GM19193 (cell line): ENCODE measurements around the gene AUTS2.

Experiments used
- POLR2A ChIP-seq: IDR thresholded peaks from 4 replicates; pipeline ENCODE4 v1.6.1; 2011; ENCODE audit not compliant: insufficient read depth, insufficient read length; ENCODE audit errors: extremely low read depth

AUTS2 gene

DNA sequence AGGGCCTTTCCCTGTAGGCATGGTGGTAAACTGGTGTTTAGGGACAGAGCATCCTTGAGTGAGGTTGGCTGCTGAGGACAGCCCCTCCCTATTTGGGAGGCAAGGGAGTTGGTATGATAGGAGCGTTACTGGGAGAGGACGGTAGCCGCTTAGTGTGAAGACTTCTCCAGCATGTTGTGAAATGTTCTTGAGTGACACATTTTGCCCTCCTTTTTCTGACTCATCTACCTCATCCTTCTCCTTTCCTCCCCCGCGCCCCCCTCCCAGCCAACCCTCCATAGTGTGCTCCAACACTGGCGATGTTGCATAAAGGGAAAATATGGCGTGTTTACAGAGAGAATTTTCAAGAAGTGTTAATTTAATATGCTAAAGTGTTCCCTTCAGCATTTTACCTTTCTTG, 888.7 kb downstream of the AUTS2 start:
- no peak for TF ChIP-seq POLR2A

DNA sequence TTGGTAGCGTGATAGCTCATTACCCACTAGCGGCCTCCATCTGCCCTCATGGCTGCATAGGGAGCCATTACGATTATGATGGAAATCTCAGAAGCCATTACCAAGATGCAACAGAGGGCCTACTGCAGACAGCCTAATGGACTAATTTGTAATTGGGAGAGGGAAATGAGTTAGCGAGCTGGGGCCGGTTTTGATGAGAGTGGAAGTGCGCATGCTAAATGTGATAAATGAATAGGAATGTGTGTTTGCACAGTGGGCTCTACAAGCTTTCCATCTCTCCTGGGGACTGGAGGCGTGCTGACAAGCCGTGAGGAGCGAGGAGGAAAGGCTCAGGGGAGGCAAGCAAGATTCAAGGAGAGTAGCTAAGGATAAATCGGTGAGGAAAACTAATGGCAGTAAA, 889.2 kb downstream of the AUTS2 start:
- no peak for TF ChIP-seq POLR2A

DNA sequence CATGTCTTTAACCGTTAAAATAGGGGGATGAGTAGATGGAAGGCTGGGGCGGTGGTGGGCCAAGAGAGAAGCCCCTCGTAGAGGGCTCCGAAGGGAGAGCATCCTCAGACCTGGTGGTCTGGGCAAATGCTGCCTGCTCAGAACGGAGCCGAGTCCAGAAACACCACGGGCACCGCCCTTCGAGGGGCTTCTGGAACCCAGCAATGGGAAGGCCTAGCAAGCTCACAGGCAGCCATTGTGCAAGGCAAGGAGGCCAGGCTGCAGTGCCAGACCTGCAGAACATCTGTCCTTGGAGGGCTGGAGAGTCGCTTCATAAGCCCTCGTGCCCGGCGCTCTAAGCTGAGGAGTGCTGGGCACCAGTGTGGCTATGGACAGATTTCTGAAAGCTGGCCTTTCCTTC, 889.6 kb downstream of the AUTS2 start:
- TF ChIP-seq POLR2A: no peak

DNA sequence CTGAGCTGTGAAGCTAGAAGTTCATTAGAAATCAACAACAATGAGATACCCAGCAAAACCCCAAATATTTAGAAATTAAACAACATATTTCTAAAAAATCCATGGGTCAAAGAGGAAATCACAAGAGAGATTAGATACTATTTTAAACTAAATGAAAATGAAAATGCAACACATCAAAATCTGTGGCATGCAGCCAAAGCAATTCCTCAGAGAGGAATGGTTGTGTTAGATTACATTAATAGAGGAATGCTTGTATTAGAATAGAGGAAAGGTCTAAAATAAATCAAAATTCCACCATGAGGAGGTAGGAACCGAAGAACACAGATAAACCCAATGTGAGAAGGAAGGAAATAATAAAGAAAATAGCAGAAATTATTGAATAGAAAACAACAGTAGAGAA, 891.5 kb downstream of the AUTS2 start:
- no peak for TF ChIP-seq POLR2A

DNA sequence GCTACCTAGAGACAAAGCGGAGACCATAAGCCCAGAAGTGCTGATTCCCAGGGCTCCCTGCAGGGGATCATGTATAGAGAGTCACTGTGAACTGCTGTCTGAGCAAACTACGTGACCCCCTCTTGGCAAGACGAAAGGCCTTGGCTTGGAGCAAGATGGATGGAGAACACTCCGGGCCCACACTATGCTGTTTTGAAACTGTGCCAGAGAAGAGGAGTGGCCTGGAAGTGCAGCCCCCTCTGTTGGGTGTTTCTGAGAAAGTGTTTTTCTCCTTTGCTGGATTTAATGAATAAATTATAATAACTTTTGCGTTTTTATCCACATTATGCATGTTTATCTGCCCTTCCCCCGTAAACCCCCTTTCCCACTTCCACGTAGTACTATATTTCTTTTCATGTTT, 894.4 kb downstream of the AUTS2 start:
- TF ChIP-seq POLR2A: no peak

DNA sequence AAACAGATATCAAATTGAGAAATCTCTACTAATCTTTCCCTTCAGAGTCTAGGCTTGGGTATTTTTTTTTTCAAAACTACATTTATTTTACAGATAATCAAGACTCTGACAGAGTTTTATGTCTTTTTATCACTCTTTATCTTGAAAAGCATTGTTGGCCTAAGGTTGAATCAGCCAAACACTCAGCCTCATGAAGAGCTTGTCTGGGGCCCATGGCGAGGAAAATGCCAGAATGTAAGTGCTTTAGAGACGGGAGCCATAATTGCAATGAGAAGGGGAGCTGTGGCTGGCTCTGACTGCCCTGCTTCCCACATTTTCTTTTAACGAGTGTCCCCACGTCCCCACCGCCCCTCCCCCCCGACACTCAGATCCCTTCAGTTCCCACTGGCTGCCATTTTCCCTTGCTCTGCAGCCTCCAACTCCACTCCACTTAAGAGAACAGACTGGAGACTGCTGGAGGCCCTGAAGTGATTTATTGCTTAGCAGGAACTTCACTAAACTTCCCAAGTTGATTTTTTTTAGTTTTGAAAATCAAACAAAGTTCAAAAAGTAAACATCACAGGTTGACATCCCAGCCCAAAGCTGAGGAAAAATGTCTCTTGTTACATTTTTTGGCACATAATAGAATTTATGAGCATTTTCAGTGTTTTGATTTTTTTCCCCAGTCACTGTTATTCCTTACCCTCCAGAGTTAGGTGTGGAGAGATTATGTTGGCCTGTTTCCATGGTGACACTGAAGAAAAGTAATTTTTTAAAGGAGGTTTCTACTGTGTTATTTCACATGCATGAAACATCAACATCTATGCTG, 896.2 kb downstream of the AUTS2 start:
- no peak for TF ChIP-seq POLR2A

DNA sequence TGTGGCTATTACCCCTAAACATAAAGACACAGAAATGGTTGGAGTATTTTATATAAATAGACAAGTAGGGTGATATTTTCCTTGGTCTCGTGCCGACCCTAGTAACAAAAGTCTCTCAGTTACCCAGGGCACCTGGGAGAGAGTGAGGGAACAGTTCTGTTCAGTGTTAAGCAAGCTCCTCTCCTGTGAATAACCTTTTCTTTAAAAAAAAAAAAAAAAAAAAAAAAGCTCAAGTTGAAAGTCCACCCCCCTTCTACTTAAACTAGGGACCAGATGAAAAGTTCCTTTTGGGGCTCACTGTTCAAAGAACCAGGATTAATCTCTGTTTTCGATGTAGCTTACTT, 896.7 kb downstream of the AUTS2 start:
- TF ChIP-seq POLR2A: no peak

DNA sequence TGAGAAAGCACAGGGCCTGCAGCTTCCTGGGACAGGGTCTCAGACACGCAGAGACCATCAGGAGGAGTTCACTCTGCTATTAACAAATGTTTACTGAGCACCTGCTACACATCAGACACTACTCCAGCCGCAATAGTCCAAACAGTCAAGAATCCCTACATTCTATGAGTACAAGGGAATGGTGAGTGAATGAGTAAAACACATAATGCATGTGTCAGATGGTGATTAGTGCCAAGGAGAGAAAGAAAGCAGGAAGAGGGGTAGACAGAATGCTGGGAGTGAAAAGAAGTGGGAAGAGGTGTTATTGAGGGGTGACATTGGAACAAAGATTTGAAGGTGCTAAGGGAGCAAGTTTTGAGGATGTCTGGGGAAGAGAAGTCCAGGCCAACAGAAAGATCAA, 899.5 kb downstream of the AUTS2 start:
- TF ChIP-seq POLR2A: no peak

DNA sequence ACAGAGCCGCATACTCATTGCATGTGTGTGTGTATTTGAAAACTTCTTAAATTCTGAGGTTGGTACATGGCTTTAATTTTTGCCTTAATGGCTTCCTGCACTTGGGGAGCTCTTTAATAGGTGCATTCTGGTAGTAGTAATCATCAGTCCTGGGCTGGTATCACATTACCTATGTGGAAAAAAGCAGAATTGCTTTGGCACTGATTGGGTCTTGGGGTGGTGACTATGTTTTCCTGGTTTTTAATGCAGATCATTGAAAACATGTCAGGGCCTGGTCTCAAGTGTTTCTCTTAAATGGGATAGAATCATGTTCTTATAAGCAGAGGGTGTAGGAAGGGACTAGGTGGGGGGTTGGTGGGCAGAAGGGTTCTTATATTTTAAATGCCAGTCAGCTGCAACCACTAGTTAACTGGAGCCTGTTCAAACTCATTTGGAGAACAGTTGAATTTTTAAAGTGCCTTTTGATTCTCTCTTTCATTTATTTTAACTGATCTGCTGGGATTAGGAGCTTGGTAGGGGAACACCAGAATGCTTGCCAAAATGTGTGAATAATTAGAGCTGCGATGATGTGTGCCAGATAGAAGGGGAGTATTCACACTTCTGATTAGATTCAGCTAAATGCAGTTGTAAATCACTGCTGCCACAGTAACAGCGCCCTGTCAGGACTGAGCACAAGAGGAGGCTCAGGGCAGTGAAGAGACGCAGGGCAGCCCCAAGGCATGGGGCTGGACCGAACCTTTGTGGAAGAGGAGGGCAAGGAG, 900.1 kb downstream of the AUTS2 start:
- no peak for TF ChIP-seq POLR2A

DNA sequence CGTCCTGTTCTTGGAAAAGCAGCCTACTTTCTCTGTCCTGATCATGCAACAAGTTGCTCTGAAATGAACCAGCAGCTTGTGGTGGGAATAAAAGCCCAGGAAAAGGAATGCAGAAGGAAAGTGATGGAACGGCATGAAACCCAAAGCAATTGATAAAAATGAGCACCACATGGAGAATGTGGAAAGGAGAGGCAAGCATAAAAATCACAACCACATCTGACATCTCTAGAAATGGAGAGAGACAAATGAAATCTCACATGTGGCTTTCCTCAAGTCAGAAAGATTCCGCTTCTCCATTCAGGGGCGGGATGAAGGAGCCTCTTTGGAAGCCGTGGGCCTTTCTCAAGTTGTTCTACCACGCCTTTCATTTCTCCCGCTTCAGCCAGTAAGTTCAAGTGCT, 902.0 kb downstream of the AUTS2 start:
- TF ChIP-seq POLR2A: no peak

DNA sequence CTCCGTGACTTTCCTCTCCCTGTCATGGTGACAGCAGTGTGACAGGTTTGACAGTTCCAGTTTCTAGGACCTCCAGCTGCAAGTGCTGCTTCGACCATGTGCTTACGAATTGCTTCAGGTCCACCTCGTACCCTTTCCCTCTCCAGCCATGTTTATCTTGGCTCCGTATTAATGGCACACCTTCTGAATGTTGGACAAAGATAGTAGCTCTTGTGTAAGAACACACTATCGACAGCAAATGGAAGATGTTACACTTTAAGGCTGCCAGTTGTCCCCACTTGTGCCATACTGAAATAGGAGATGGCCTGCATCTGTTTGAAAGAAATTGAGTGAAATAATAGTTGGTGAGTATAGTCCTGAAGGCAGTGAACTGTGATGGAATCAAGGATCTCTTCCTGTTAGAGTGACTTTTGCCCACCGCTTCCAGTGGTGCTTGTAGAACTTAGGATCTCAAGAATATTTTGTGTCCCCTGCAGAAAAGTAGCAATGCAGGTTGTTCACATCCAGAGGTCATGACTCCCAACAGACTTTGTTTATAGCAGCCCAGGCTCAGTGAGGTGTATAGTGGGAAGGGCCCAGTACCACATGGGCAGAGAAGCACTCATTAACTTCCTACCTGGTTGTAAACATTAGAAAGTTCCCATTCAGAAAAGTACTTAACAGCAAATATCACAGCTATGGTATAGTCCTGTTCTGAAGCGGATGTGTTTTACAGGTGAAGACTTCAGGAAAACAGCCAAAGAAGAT, 904.0 kb downstream of the AUTS2 start:
- TF ChIP-seq POLR2A: no peak

DNA sequence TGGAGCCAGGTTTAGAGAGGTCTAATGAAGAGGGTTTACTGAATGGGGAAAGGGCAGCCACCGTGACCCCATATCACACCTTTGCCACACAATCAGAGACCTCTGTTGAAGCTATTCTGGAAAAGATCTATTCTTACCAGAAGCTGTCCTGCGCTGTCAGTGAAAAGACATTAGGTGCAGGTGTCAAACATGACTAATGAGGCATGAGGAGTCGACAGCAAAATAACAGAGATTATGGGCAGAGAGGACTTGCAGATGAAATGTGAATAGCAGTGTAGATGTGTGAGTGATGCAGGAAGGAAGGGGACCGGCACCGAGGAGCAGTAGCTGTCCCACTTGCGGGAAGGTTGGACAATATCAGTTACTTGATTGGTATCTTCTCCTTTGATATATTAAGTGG, 906.0 kb downstream of the AUTS2 start:
- no peak for TF ChIP-seq POLR2A

DNA sequence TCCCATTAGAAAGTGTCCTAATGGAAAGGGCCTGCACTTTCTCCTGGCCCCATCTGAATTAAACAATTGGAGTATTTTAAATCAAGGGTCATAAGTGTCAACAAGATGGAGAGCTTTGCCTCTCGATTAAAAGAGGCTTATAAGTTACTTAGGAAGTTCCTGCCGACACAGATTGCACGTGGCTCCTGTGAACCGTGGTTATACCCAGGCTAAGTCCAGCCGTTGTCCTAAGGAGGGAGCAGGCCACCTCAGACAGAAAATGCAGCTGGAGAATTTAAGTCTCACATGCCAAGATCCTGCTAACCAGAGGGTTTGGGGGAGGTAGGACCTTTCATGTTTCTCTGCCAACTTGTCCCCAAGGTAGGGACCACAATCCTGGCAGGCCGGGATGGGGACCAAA, 907.2 kb downstream of the AUTS2 start:
- no peak for TF ChIP-seq POLR2A

DNA sequence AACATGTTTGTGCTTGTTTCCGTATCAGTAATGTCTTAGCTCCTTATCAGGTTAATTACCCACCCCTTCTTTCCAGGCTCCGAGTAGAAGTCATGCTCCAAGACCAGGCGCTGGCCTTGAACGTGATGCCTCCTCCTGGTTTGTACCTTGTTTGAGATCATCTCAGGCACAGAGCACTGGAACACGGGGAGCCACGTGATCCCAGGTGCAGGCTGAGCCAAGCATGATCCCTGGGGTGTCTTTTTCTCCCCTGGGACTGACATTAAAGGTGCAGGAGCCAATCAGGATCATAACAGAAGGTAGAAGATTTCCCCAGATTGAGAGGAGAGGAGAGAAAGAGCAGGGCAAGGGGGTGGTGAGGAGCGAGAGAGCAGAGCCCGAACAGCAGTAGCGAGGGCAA, 907.6 kb downstream of the AUTS2 start:
- no peak for TF ChIP-seq POLR2A

DNA sequence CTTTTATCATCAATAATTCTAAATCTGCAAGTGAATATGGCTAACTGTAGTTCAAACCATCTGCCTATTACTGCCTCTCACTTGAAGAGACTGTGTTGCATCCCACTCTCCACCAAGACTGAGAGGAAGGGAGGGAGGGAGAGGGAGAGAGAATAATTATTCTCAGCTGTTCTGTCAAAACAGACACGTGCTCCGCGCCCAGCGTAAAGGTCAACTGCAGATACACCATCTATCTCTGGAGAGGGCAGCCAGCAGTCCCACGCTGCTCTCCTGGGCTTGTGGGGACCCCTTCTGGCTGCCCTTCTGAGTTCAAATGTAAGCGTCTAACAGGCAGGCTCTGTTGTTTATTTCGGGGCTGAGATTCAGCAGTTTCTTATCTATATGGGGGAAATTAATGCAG, 908.2 kb downstream of the AUTS2 start:
- TF ChIP-seq POLR2A: no peak

DNA sequence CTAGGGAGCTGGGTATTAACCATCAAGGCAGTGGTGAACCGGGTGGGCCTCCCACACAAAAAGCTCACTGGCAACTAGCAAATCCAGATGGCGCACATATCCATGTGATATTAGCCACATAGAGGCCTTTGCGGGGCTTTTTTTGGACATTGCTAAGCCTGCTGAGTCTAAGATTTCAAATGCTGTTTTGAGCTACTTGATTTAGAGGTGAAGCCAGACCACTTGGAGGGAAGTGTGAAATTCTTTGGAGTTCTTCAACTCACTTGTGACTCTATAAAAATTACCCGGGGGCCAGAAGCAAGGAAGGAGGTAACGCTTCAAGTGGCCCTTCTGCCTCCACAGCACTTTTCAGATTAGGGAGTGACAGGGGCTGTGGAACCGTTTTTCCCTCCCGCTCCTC, 913.9 kb downstream of the AUTS2 start:
- no peak for TF ChIP-seq POLR2A

DNA sequence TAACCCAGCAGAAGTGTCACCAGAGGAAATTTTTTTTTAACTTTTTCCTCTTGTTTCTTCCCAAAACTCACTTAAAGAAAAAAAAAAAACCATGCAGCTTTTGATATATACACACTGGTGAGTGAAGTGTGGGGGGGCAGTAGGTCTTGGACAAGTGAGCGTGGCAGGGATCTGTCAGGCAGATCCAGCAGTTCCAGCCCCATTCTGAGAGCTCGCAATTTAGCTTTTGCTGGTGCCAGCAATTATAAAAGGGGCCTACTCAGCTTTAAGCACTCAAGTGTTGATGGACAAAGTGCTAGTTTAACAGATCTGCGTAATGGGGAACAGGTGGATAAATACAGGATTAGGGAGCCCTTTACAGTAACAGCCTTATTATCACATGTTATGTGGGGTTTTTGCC, 914.5 kb downstream of the AUTS2 start:
- no peak for TF ChIP-seq POLR2A

DNA sequence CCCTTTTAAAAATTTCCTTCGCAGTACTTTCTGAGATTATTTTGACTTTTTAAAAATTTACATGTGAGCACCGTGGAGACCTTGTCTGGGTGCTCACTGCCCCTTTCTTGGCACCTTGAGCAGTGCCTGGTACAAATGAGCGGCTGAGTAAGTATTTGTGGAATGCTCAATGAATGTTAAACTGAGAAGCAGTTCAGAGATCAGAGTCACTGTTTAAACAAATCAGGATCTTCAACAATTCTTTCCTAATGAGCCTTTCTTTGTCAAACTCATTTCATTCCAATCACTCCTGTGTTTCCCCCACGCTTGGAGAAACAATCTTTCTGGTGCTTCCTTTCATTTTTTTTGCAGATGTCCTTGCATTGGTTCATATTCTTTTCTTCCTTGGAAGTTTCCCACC, 922.3 kb downstream of the AUTS2 start:
- TF ChIP-seq POLR2A: no peak
